ENCODE data around the gene EPC2. TPM values are rescaled to one million over a fixed set of nuclear protein-coding genes. Genes with fewer than 3 reads are reported as not detected.

EPC2 gene
- total and polyA plus RNA-seq, 2 of the 8 experiments (the other 6 are each of a cell fraction or from before 2014, with no cell fraction given): 16.1 to 25.7 TPM

DNA sequence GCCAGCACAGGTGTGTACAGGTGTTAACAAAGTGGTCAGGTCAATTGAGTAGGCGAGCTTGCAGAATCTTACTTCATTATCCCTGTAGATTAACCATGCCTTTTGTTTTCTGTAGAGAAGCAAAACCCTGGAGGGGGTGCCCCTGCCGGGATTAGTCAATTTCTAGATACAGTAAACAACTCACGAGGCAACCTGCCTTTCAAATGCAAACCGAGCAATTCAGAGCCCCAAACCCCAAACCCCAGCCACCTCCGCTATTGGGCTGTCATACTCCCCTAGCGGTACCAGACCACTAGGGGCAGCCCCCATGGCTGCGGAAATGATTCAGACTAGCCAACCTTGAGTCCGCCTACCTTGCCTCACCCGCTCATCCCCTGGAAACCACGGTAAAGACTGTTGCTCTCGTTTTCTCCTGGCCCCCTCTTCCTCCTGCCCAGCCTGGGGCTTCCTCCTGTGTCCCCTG lies 169.1 kb downstream of the EPC2 start (continued):
- TF ChIP-seq BRCA1 (IDR thresholded peaks at IDR 0.05; ENCODE audit: low read depth, low read length): no peak
- no peak for TF ChIP-seq KDM4A (IDR thresholded peaks at IDR 0.05; ENCODE audit: low read depth, low read length, severe bottlenecking)
- TF ChIP-seq EZH2 (IDR thresholded peaks at IDR 0.05; ENCODE audit: low read depth, low read length, severe bottlenecking): no peak
- no peak for TF ChIP-seq EGR1 (IDR thresholded peaks at IDR 0.05; ENCODE audit: borderline replicate concordance, low read depth, low read length)
- no peak for TF ChIP-seq CTBP2 (IDR thresholded peaks at IDR 0.05; ENCODE audit: borderline replicate concordance, insufficient read depth, insufficient read length, low read length)
- no peak; the same call in 1 of the 2 replicates for TF ChIP-seq CREB1 (IDR thresholded peaks at IDR 0.05)
- no peak for TF ChIP-seq GABPA (IDR thresholded peaks at IDR 0.05; ENCODE audit: borderline replicate concordance, insufficient read depth, low read length)
- peak; percentile 69 for TF ChIP-seq SP1 (IDR thresholded peaks at IDR 0.05; ENCODE audit: low read depth, low read length)
- TF ChIP-seq, protein P1, sequence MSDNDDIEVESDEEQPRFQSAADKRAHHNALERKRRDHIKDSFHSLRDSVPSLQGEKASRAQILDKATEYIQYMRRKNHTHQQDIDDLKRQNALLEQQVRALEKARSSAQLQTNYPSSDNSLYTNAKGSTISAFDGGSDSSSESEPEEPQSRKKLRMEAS (IDR thresholded peaks at IDR 0.05): peak; percentile 52
- no peak for TF ChIP-seq RNF2 (IDR thresholded peaks at IDR 0.05; ENCODE audit: borderline replicate concordance, low read depth, low read length, missing control alignments, poor library complexity, severe bottlenecking)
- TF ChIP-seq, protein P2, sequence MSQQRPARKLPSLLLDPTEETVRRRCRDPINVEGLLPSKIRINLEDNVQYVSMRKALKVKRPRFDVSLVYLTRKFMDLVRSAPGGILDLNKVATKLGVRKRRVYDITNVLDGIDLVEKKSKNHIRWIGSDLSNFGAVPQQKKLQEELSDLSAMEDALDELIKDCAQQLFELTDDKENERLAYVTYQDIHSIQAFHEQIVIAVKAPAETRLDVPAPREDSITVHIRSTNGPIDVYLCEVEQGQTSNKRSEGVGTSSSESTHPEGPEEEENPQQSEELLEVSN (IDR thresholded peaks at IDR 0.05): no peak
- no peak for TF ChIP-seq SP4 (IDR thresholded peaks at IDR 0.05; ENCODE audit: low read length)
- TF ChIP-seq, protein P3, sequence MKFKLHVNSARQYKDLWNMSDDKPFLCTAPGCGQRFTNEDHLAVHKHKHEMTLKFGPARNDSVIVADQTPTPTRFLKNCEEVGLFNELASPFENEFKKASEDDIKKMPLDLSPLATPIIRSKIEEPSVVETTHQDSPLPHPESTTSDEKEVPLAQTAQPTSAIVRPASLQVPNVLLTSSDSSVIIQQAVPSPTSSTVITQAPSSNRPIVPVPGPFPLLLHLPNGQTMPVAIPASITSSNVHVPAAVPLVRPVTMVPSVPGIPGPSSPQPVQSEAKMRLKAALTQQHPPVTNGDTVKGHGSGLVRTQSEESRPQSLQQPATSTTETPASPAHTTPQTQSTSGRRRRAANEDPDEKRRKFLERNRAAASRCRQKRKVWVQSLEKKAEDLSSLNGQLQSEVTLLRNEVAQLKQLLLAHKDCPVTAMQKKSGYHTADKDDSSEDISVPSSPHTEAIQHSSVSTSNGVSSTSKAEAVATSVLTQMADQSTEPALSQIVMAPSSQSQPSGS (IDR thresholded peaks at IDR 0.05; ENCODE audit: low read length): 0 out of 2 replicates have a peak, but pooled peaks have one; percentile 39
- TF ChIP-seq HDAC2 (IDR thresholded peaks at IDR 0.05; ENCODE audit: borderline replicate concordance in 1 of 2, low read depth in 2 of 2, low read length in 2 of 2): peak; percentile 23 to 51; a peak in 1 of 4 replicates
- TF ChIP-seq TBP (IDR thresholded peaks at IDR 0.05; ENCODE audit: low read depth, low read length): peak; percentile 57; the same call in 1 of the 2 replicates
- TF ChIP-seq FOSL1 (IDR thresholded peaks at IDR 0.05; ENCODE audit: insufficient read depth, low read depth, low read length): no peak
- TF ChIP-seq MAFK (IDR thresholded peaks at IDR 0.05; ENCODE audit: low read depth, low read length): no peak
- TF ChIP-seq HDAC6 (IDR thresholded peaks at IDR 0.05; ENCODE audit: low read depth, low read length): no peak
- TF ChIP-seq KDM5A (IDR thresholded peaks at IDR 0.05; ENCODE audit: low read length): no peak
- no peak for TF ChIP-seq TEAD4 (IDR thresholded peaks at IDR 0.05; ENCODE audit: low read depth, low read length)
- TF ChIP-seq ZNF274 (IDR thresholded peaks at IDR 0.05; ENCODE audit: borderline replicate concordance, extremely low read depth, low read length): no peak
- TF ChIP-seq RFX5 (IDR thresholded peaks at IDR 0.05; ENCODE audit: borderline replicate concordance, low read depth, low read length): no peak
- TF ChIP-seq CEBPB (IDR thresholded peaks at IDR 0.05; ENCODE audit: low read depth, low read length): no peak; the same call in 1 of the 2 replicates

All from H1 (cell line).